Measurements from ENCODE around the gene CSNK2A2. TPM values are rescaled to one million over a fixed set of nuclear protein-coding genes. Genes with fewer than 3 reads are reported as not detected.

CSNK2A2 gene
- polyA plus RNA-seq, 2 of the 4 experiments (the other 2 are of a cell fraction), result 42.5 to 47.6 TPM

DNA sequence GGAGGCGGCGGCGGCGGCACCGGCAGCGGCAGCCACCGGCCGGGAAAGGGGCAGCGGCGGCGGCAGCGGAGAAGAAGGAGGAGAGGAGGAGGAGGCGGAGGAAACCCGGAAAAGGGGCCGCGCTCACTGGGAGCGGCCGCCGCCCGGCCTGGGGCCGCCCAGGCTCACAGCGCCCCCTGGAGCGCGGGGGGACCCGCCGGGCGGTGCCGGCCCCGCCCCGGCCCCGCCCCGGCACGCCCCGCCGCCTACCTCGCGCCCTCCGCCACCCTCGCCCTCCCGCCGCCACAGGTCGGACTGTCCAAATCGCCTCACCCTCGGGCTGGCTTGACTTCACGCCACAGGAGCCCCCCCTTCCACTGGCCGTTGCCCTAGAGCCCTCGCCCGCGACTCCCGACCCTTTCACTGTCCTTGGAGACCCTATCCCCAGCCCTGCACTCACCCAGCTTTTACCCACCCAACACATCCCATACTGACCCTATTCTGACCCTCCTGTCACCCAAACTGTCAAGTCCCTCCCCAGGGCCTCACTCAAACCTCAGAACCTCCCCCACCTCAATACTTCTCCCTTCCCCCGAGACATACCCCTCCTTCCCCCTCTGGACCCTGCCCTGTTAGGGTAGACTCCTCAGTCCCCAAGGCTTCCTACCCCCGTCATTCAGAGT, at the start of gene CSNK2A2 (continued):
- TF ChIP-seq, protein P1, sequence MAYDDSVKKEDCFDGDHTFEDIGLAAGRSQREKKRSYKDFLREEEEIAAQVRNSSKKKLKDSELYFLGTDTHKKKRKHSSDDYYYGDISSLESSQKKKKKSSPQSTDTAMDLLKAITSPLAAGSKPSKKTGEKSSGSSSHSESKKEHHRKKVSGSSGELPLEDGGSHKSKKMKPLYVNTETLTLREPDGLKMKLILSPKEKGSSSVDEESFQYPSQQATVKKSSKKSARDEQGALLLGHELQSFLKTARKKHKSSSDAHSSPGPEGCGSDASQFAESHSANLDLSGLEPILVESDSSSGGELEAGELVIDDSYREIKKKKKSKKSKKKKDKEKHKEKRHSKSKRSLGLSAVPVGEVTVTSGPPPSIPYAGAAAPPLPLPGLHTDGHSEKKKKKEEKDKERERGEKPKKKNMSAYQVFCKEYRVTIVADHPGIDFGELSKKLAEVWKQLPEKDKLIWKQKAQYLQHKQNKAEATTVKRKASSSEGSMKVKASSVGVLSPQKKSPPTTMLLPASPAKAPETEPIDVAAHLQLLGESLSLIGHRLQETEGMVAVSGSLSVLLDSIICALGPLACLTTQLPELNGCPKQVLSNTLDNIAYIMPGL (CRISPR knock-in tag; IDR thresholded peaks at IDR 0.05; ENCODE audit: borderline replicate concordance), result no peak
- TF ChIP-seq SMC3 (IDR thresholded peaks at IDR 0.05) (no peak), POLR2AphosphoS2 (conservative IDR thresholded peaks at IDR 0.05; ENCODE audit: low read length) (no peak), JUN (IDR thresholded peaks at IDR 0.05) (peak in 1 of 2 experiments; percentile 77; a peak in 3 of 5 replicates), GATA3 (IDR thresholded peaks at IDR 0.05; ENCODE audit: borderline replicate concordance) (no peak), HDAC2 (IDR thresholded peaks at IDR 0.05) (no peak), ESRRA (IDR thresholded peaks at IDR 0.05; ENCODE audit: borderline replicate concordance, low read length) (no peak)
- TF ChIP-seq, protein P2, sequence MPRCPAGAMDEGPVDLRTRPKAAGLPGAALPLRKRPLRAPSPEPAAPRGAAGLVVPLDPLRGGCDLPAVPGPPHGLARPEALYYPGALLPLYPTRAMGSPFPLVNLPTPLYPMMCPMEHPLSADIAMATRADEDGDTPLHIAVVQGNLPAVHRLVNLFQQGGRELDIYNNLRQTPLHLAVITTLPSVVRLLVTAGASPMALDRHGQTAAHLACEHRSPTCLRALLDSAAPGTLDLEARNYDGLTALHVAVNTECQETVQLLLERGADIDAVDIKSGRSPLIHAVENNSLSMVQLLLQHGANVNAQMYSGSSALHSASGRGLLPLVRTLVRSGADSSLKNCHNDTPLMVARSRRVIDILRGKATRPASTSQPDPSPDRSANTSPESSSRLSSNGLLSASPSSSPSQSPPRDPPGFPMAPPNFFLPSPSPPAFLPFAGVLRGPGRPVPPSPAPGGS (IDR thresholded peaks at IDR 0.05), result peak; percentile 60; the same call in 1 of the 3 replicates

DNA sequence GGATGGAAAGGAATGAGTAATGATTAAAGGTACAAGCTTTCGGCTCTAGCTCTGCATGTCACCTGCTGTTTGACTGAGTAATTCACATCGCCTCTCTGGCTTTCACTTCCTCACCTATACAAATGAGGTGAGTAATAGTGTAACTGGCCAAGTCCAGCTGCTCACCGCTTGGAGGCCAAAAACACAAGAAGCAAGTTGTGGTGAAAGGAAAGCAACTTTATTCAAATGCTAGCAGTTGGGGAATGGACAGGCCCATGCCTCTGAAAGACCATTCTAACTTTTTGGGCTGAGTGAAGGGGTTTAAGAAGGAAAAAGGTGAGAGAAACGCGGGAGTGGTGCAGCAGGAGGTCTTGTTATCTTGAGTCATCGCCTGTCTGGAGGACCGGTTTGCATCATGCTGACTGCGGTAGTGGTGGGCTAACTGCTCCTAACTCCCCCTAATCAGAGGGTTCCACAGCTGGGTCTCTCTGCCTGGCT, 45.7 kb upstream of the CSNK2A2 start:
- DNase-seq (ENCODE audit: low read depth in 1 of 2, low spot score in 1 of 2), result no peak
- CTCF ChIA-PET, result interaction anchor here (1.0 to 1.5 kb wide), 2 partner anchors 9 to 269 kb away, joined by 3 to 4 read pairs; no protein-coding TSS in a partner anchor

GRCh38 chr16:58236831-58237230, 38.9 kb upstream of the CSNK2A2 start:
- Histone ChIP-seq H3K9me3 (no peaks in the 10 kb centered on the region), H3K4me1 (no peaks in the 10 kb centered on the region), H3K4me2 (peak overlapping the region; percentile 65), H3K4me3 (no peak overlapping the region; the same call in 2 of the 3 replicates), H3K27ac (no peak overlapping the region)
- CTCF ChIA-PET, result no interaction called here
- POLR2A ChIA-PET, result no interaction called here
- DNase-seq (ENCODE audit: low read depth in 1 of 2, low spot score in 1 of 2) (no peak), FAIRE-seq (no peak), ATAC-seq (peak; percentile 4 to 37; a peak in 3 of 6 replicates)
- 19% methylated on average over 5 of the region's 5 CpGs for WGBS (ENCODE audit: missing lambda C conversion rate)
- TF ChIP-seq, protein P3, sequence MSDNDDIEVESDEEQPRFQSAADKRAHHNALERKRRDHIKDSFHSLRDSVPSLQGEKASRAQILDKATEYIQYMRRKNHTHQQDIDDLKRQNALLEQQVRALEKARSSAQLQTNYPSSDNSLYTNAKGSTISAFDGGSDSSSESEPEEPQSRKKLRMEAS (IDR thresholded peaks at IDR 0.05), result no peak
- TF ChIP-seq, protein P2 (IDR thresholded peaks at IDR 0.05), result no peak
- TF ChIP-seq USF2 (IDR thresholded peaks at IDR 0.05) (no peak), ELK1 (IDR thresholded peaks at IDR 0.05; ENCODE audit: low read depth, low read length) (no peak), SREBF2 (IDR thresholded peaks at IDR 0.05) (no peak), ZNF302 (CRISPR knock-in tag; IDR thresholded peaks at IDR 0.05) (no peak), RCOR1 (IDR thresholded peaks at IDR 0.05; ENCODE audit: low read depth, low read length) (no peak), HES2 (IDR thresholded peaks at IDR 0.05) (no peak), GATA3 (IDR thresholded peaks at IDR 0.05; ENCODE audit: borderline replicate concordance) (no peak), REST (IDR thresholded peaks at IDR 0.05) (no peak), RAD21 (conservative IDR thresholded peaks at IDR 0.05 in 1 of 2, IDR thresholded peaks at IDR 0.05 in 1 of 2) (no peak), HEYL (CRISPR knock-in tag; IDR thresholded peaks at IDR 0.05) (no peak), FOSL2 (IDR thresholded peaks at IDR 0.05) (no peak), FOSL2 (CRISPR knock-in tag; IDR thresholded peaks at IDR 0.05) (no peak)
- TF ChIP-seq, protein P4, sequence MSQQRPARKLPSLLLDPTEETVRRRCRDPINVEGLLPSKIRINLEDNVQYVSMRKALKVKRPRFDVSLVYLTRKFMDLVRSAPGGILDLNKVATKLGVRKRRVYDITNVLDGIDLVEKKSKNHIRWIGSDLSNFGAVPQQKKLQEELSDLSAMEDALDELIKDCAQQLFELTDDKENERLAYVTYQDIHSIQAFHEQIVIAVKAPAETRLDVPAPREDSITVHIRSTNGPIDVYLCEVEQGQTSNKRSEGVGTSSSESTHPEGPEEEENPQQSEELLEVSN (IDR thresholded peaks at IDR 0.05; ENCODE audit: borderline replicate concordance, low read depth), result no peak

More for the DNA sequence above, 45.7 kb upstream of the CSNK2A2 start:
- Histone ChIP-seq H3K4me1 (no peaks in the 10 kb centered on the region), H3K4me3 (no peak overlapping the region), H3K4me2 (no peak overlapping the region), H3K9me3 (no peaks in the 10 kb centered on the region), H3K27ac (no peak overlapping the region)
- TF ChIP-seq POLR2A (IDR thresholded peaks at IDR 0.05; ENCODE audit: low read length), result no peak
- TF ChIP-seq RARB (CRISPR knock-in tag; IDR thresholded peaks at IDR 0.05), result no peak
- no peak for TF ChIP-seq KDM5A (IDR thresholded peaks at IDR 0.05)
- POLR2A ChIA-PET, result interaction anchor here (0.6 kb wide), 1 partner anchor 593 kb away, joined by 8 read pairs; no protein-coding TSS in a partner anchor
- no peak for FAIRE-seq
- WGBS (ENCODE audit: missing lambda C conversion rate), result 70% methylated on average over 8 of the region's 8 CpGs
- no peak for ATAC-seq

Measured in A549 (cell line).